Measurements from ENCODE around the gene ABLIM3. TPM values are rescaled to one million over a fixed set of nuclear protein-coding genes. Genes with fewer than 3 reads are reported as not detected.

The ABLIM3 gene
- total and polyA plus RNA-seq, 2 experiments from 2014 or later, result 7.3 to 7.8 TPM

GRCh38 chr5:149195337-149195887 lies 54.1 kb downstream of the ABLIM3 start:
- no peaks in the 10 kb centered on the region for H3K4me1 ChIP-seq (ENCODE audit: insufficient read depth)
- H3K9me2 ChIP-seq (replicated peaks; ENCODE audit: insufficient read depth), result no peaks in the 10 kb centered on the region
- no peak for DNase-seq (ENCODE audit: low spot score)
- H4K20me1 ChIP-seq (ENCODE audit: insufficient read depth, poor library complexity, severe bottlenecking), result no peaks in the 10 kb centered on the region
- H3K36me3 ChIP-seq (replicated peaks; ENCODE audit: insufficient read depth, low read depth), result no peaks in the 10 kb centered on the region
- no peak overlapping the region for H2AFZ ChIP-seq
- H3K27me3 ChIP-seq, result peaks cover 3% of the 10 kb centered on the region
- TF ChIP-seq CTCF (IDR thresholded peaks at IDR 0.05; ENCODE audit: poor library complexity) (no peak), EZH2 (IDR thresholded peaks at IDR 0.05; ENCODE audit: borderline replicate concordance) (no peak), EZH2phosphoT487 (IDR thresholded peaks at IDR 0.05; ENCODE audit: low read depth, severe bottlenecking, unreplicated experiment) (no peak)
- no peaks in the 10 kb centered on the region for H3K9me3 ChIP-seq (ENCODE audit: low read depth)
- H3K4me3 ChIP-seq, result no peak overlapping the region
- no peak overlapping the region for H3K4me2 ChIP-seq
- H3K79me2 ChIP-seq, result no peaks in the 10 kb centered on the region
- H3K27ac ChIP-seq, result no peak overlapping the region
- WGBS (ENCODE audit: low lambda C conversion rate, missing lambda C conversion rate), result 79% methylated on average over 9 of the region's 9 CpGs

GRCh38 chr5:149195962-149196361 lies 54.7 kb downstream of the ABLIM3 start:
- H2AFZ ChIP-seq, result no peak overlapping the region
- H3K4me2 ChIP-seq, result no peak overlapping the region
- H3K36me3 ChIP-seq (replicated peaks; ENCODE audit: insufficient read depth, low read depth), result no peaks in the 10 kb centered on the region
- no peaks in the 10 kb centered on the region for H3K79me2 ChIP-seq
- TF ChIP-seq EZH2phosphoT487 (IDR thresholded peaks at IDR 0.05; ENCODE audit: low read depth, severe bottlenecking, unreplicated experiment) (no peak), CTCF (IDR thresholded peaks at IDR 0.05; ENCODE audit: poor library complexity) (no peak)
- WGBS (ENCODE audit: low lambda C conversion rate, missing lambda C conversion rate), result 61% methylated on average over 1 of the region's 1 CpG
- no peak for DNase-seq (ENCODE audit: low spot score)
- no peak overlapping the region for H3K27ac ChIP-seq
- no peaks in the 10 kb centered on the region for H3K4me1 ChIP-seq (ENCODE audit: insufficient read depth)
- H4K20me1 ChIP-seq (ENCODE audit: insufficient read depth, poor library complexity, severe bottlenecking), result no peaks in the 10 kb centered on the region
- H3K4me3 ChIP-seq, result no peak overlapping the region
- H3K27me3 ChIP-seq, result peaks cover 3% of the 10 kb centered on the region
- no peaks in the 10 kb centered on the region for H3K9me2 ChIP-seq (replicated peaks; ENCODE audit: insufficient read depth)
- H3K9me3 ChIP-seq (ENCODE audit: low read depth), result no peaks in the 10 kb centered on the region

- no peak overlapping the region for H3K4me3 ChIP-seq
- H2AFZ ChIP-seq, result no peak overlapping the region
- H3K4me2 ChIP-seq, result no peak overlapping the region
- no peak for DNase-seq (ENCODE audit: low spot score)
- H3K4me1 ChIP-seq (ENCODE audit: insufficient read depth), result no peaks in the 10 kb centered on the region
- no peaks in the 10 kb centered on the region for H3K79me2 ChIP-seq
- no peaks in the 10 kb centered on the region for H3K36me3 ChIP-seq (replicated peaks; ENCODE audit: insufficient read depth, low read depth)
- H3K9me3 ChIP-seq (ENCODE audit: low read depth), result no peaks in the 10 kb centered on the region
- H3K9me2 ChIP-seq (replicated peaks; ENCODE audit: insufficient read depth), result no peaks in the 10 kb centered on the region
- H3K27ac ChIP-seq, result no peak overlapping the region
- peaks cover 3% of the 10 kb centered on the region for H3K27me3 ChIP-seq
- 93% methylated on average over 9 of the region's 9 CpGs for WGBS (ENCODE audit: low lambda C conversion rate, missing lambda C conversion rate)
- no peaks in the 10 kb centered on the region for H4K20me1 ChIP-seq (ENCODE audit: insufficient read depth, poor library complexity, severe bottlenecking)
- TF ChIP-seq CTCF (IDR thresholded peaks at IDR 0.05; ENCODE audit: poor library complexity) (no peak), EZH2 (IDR thresholded peaks at IDR 0.05; ENCODE audit: borderline replicate concordance) (no peak), EZH2phosphoT487 (IDR thresholded peaks at IDR 0.05; ENCODE audit: low read depth, severe bottlenecking, unreplicated experiment) (no peak)
These were observed 56.9 kb downstream of the ABLIM3 start for GRCh38 chr5:149198148-149198547.

GRCh38 chr5:149200355-149200754 lies 59.1 kb downstream of the ABLIM3 start:
- Histone ChIP-seq H3K27ac (no peak overlapping the region), H3K4me3 (no peak overlapping the region), H4K20me1 (ENCODE audit: insufficient read depth, poor library complexity, severe bottlenecking) (no peaks in the 10 kb centered on the region), H3K4me1 (ENCODE audit: insufficient read depth) (no peaks in the 10 kb centered on the region), H3K79me2 (no peaks in the 10 kb centered on the region), H2AFZ (no peak overlapping the region), H3K36me3 (replicated peaks; ENCODE audit: insufficient read depth, low read depth) (no peaks in the 10 kb centered on the region), H3K9me3 (ENCODE audit: low read depth) (no peaks in the 10 kb centered on the region), H3K9me2 (replicated peaks; ENCODE audit: insufficient read depth) (no peaks in the 10 kb centered on the region), H3K4me2 (no peak overlapping the region), H3K27me3 (peaks cover 3% of the 10 kb centered on the region)
- WGBS (ENCODE audit: low lambda C conversion rate, missing lambda C conversion rate), result 71% methylated on average over 6 of the region's 6 CpGs
- DNase-seq (ENCODE audit: low spot score), result no peak
- TF ChIP-seq CTCF (IDR thresholded peaks at IDR 0.05; ENCODE audit: poor library complexity) (no peak), EZH2phosphoT487 (IDR thresholded peaks at IDR 0.05; ENCODE audit: low read depth, severe bottlenecking, unreplicated experiment) (no peak), EZH2 (IDR thresholded peaks at IDR 0.05; ENCODE audit: borderline replicate concordance) (no peak)

All from hepatocyte (in vitro differentiated cells).